Neural progenitor cell (in vitro differentiated cells): Measurements from ENCODE around the gene BTBD9. TPM values are rescaled to one million over a fixed set of nuclear protein-coding genes. Genes with fewer than 3 reads are reported as not detected.

Experiments used
- DNase-seq: peaks from one replicate; pipeline ENCODE4 v3.0.0-alpha.2; 2016; ENCODE audit warnings: low spot score
- H2AFZ ChIP-seq: fragments of 200-600 bp; sonication (generic); replicated peaks from 2 replicates; pipeline ENCODE4 v1.6.1; 2016; ENCODE audit warnings: antibody characterized with exemption
- H3F3A ChIP-seq: fragments of 200-600 bp; sonication (generic); 2 replicates; pipeline ENCODE4 v1.6.1; 2016; ENCODE audit warnings: antibody characterized with exemption, low read depth
- H3K27ac ChIP-seq: fragments of 200-600 bp; sonication (generic); 2 replicates; pipeline ENCODE4 v1.5.1; 2016; ENCODE audit warnings: mild to moderate bottlenecking
- H3K27me3 ChIP-seq: fragments of 200-600 bp; sonication (generic); 2 replicates; pipeline ENCODE4 v1.6.1; 2016; ENCODE audit warnings: mild to moderate bottlenecking, moderate library complexity
- H3K36me3 ChIP-seq: fragments of 200-600 bp; sonication (generic); 2 replicates; pipeline ENCODE4 v1.5.1; 2016
- H3K4me1 ChIP-seq: fragments of 200-600 bp; sonication (generic); 2 replicates; pipeline ENCODE4 v1.6.1; 2016; ENCODE audit warnings: mixed run types
- H3K4me2 ChIP-seq: fragments of 200-600 bp; sonication (generic); 2 replicates; pipeline ENCODE4 v1.6.1; 2016
- H3K4me3 ChIP-seq: fragments of 200-600 bp; sonication (generic); 2 replicates; pipeline ENCODE4 v1.5.1; 2016
- H3K79me2 ChIP-seq: fragments of 200-600 bp; sonication (generic); 2 replicates; pipeline ENCODE4 v1.6.1; 2016; ENCODE audit warnings: low read depth
- H3K9ac ChIP-seq: fragments of 200-600 bp; sonication (generic); 2 replicates; pipeline ENCODE4 v1.6.1; 2016
- H3K9me3 ChIP-seq: fragments of 200-600 bp; sonication (generic); 2 replicates; pipeline ENCODE4 v1.5.1; 2016; ENCODE audit warnings: low read depth
- H4K20me1 ChIP-seq: fragments of 200-600 bp; sonication (generic); 2 replicates; pipeline ENCODE4 v1.6.1; 2016; ENCODE audit warnings: low read depth
- H3K27ac Mint-ChIP-seq: 3 replicates; pipeline ENCODE4 v1.8.0; 2021; ENCODE audit warnings: mixed read lengths
- H3K27me3 Mint-ChIP-seq: 2 replicates; pipeline ENCODE4 v1.8.0; 2022; ENCODE audit warnings: low read depth, mild to moderate bottlenecking, inconsistent platforms, moderate library complexity, mixed read lengths; ENCODE audit not compliant: insufficient read depth
- H3K36me3 Mint-ChIP-seq: 3 replicates; pipeline ENCODE4 v1.8.0; 2021; ENCODE audit warnings: mixed read lengths
- H3K4me1 Mint-ChIP-seq: 3 replicates; pipeline ENCODE4 v1.8.0; 2021; ENCODE audit warnings: mixed read lengths
- H3K4me3 Mint-ChIP-seq: 3 replicates; pipeline ENCODE4 v1.8.0; 2021; ENCODE audit warnings: mild to moderate bottlenecking, moderate library complexity, mixed read lengths
- H3K9me3 Mint-ChIP-seq: 3 replicates; pipeline ENCODE4 v1.8.0; 2020; ENCODE audit warnings: mixed read lengths
- EZH2 ChIP-seq: fragments of 200-600 bp; sonication (generic); IDR thresholded peaks from 2 replicates; pipeline ENCODE4 v1.6.1; 2017; ENCODE audit warnings: antibody characterized with exemption, mild to moderate bottlenecking, moderate library complexity
- EZH2phosphoT487 ChIP-seq: fragments of 200-600 bp; sonication (generic); IDR thresholded peaks from 2 replicates; pipeline ENCODE4 v1.6.1; 2017; ENCODE audit warnings: antibody characterized with exemption
- total RNA-seq: library from RNA; depleted of rRNA; stranded (reverse); fragments of >200 nt; gene quantifications from 2 replicates; pipeline ENCODE4 v1.2.3, GENCODE V29; 2015; ENCODE audit warnings: low replicate concordance
- TF ChIP-seq, protein P1 (sequence below): fragments of 200-600 bp; sonication (generic); IDR thresholded peaks from 2 replicates; pipeline ENCODE4 v1.5.1; 2017; ENCODE audit warnings: antibody characterized with exemption, mild to moderate bottlenecking

The BTBD9 gene
- total RNA-seq, 1 donor from 2014 or later, result 16.9 TPM

DNA sequence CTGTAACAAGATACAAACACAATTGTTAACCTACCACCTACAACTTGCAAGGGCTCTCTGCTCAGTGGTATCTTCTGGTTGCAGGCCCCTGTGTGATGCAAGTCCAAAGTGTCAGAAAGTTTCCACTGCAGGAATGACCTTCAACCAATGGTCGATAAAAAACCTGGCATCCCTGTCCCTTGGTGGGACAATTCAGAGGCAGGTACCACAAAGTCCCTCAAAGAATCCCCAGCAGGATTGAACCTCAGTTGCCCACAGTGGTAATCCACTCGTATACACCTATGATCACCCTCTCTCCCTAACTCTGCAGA, 47.3 kb upstream of the BTBD9 start:
- H3K4me1 Mint-ChIP-seq, result peaks cover 12% of the 10 kb centered on the region
- TF ChIP-seq EZH2 (no peak), EZH2phosphoT487 (no peak)
- TF ChIP-seq, protein P1, sequence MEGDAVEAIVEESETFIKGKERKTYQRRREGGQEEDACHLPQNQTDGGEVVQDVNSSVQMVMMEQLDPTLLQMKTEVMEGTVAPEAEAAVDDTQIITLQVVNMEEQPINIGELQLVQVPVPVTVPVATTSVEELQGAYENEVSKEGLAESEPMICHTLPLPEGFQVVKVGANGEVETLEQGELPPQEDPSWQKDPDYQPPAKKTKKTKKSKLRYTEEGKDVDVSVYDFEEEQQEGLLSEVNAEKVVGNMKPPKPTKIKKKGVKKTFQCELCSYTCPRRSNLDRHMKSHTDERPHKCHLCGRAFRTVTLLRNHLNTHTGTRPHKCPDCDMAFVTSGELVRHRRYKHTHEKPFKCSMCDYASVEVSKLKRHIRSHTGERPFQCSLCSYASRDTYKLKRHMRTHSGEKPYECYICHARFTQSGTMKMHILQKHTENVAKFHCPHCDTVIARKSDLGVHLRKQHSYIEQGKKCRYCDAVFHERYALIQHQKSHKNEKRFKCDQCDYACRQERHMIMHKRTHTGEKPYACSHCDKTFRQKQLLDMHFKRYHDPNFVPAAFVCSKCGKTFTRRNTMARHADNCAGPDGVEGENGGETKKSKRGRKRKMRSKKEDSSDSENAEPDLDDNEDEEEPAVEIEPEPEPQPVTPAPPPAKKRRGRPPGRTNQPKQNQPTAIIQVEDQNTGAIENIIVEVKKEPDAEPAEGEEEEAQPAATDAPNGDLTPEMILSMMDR, result no peak
- Histone ChIP-seq H3K4me1 (peaks cover 9% of the 10 kb centered on the region), H3F3A (peaks cover 19% of the 10 kb centered on the region), H3K36me3 (peaks cover 23% of the 10 kb centered on the region), H3K4me2 (no peak overlapping the region), H3K79me2 (peaks cover 80% of the 10 kb centered on the region), H2AFZ (no peak overlapping the region), H4K20me1 (peaks cover 72% of the 10 kb centered on the region), H3K9ac (no peak overlapping the region), H3K27me3 (no peaks in the 10 kb centered on the region), H3K4me3 (no peak overlapping the region), H3K27ac (no peak overlapping the region), H3K9me3 (no peaks in the 10 kb centered on the region)
- DNase-seq, result no peak
- no peak overlapping the region for H3K4me3 Mint-ChIP-seq
- no peaks in the 10 kb centered on the region for H3K9me3 Mint-ChIP-seq
- peaks cover 30% of the 10 kb centered on the region for H3K36me3 Mint-ChIP-seq
- no peak overlapping the region for H3K27ac Mint-ChIP-seq
- H3K27me3 Mint-ChIP-seq, result peaks cover 2% of the 10 kb centered on the region

DNA sequence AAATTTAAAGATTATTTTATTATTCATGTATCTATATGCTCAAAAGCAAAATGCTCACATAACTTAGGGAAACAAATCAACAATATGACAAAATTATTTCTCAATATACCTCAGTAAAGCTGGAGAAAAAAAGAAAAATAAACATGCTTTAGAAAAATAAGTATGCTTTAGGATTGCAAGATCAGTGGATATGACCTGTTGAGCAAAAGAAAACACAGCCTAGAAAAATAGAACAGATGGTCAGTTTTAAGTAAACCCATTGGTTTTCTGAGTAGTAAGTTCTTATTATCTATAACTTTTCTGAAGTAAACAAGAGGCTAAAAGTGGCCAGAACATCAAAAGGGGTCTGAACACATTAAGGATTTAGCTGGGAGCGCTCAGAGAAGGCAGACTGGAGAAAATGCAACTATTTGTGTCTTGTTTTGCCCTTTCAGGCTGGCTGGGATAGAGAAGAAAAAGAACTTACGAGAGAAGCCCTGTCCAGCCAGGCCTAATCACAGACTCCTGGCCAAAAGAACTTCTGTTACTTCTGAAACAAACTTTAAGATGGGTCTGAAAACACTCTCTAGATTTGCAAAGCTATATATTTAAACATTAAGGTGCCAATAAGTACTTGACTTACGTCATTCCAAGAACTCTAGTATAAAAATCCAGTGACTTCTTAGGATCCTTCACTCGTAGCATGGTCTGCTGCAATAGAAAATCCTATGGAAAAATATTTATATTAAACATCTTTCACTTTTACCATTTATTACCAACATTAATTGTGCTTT, 46.7 kb upstream of the BTBD9 start:
- H3K27ac Mint-ChIP-seq, result no peak overlapping the region
- Histone ChIP-seq H3K4me3 (no peak overlapping the region), H3K36me3 (peaks cover 25% of the 10 kb centered on the region), H2AFZ (no peak overlapping the region), H3K9me3 (no peaks in the 10 kb centered on the region), H3K4me2 (no peak overlapping the region), H3F3A (peaks cover 19% of the 10 kb centered on the region), H3K9ac (no peak overlapping the region), H4K20me1 (peaks cover 72% of the 10 kb centered on the region), H3K27ac (no peak overlapping the region), H3K79me2 (peaks cover 75% of the 10 kb centered on the region), H3K4me1 (peaks cover 9% of the 10 kb centered on the region), H3K27me3 (no peaks in the 10 kb centered on the region)
- peaks cover 2% of the 10 kb centered on the region for H3K27me3 Mint-ChIP-seq
- TF ChIP-seq, protein P1, result no peak
- TF ChIP-seq EZH2, result no peak
- TF ChIP-seq EZH2phosphoT487, result no peak
- H3K9me3 Mint-ChIP-seq, result no peaks in the 10 kb centered on the region
- no peak for DNase-seq
- H3K4me3 Mint-ChIP-seq, result no peak overlapping the region
- H3K36me3 Mint-ChIP-seq, result peaks cover 31% of the 10 kb centered on the region
- peaks cover 12% of the 10 kb centered on the region for H3K4me1 Mint-ChIP-seq

DNA sequence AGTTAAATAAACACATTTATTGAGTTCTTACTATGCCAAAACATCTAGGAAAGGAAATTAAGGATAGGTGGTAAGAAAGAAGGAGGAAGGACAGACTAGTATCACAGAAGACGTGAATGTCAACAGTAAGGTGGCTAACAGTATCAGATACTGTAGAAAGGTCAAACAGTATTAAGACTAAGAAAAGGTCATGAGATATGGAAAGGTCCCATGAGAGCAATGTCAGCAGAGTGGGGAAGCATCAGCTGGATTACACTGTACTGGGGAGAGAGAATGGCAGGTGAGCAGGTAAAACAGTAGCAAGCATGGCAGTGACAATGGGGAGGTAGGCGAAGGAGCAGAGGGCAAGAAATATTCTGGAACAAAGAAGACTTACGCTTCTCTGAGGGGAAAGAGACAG, 45.2 kb upstream of the BTBD9 start:
- Histone ChIP-seq H3K9ac (no peak overlapping the region), H2AFZ (no peak overlapping the region), H3K36me3 (peaks cover 25% of the 10 kb centered on the region), H3F3A (peaks cover 19% of the 10 kb centered on the region), H3K4me1 (peaks cover 9% of the 10 kb centered on the region), H3K27me3 (no peaks in the 10 kb centered on the region), H4K20me1 (peaks cover 66% of the 10 kb centered on the region), H3K27ac (no peak overlapping the region), H3K79me2 (peaks cover 59% of the 10 kb centered on the region), H3K9me3 (no peaks in the 10 kb centered on the region), H3K4me2 (no peak overlapping the region), H3K4me3 (no peak overlapping the region)
- peaks cover 12% of the 10 kb centered on the region for H3K4me1 Mint-ChIP-seq
- peaks cover 24% of the 10 kb centered on the region for H3K36me3 Mint-ChIP-seq
- H3K27ac Mint-ChIP-seq, result no peak overlapping the region
- no peaks in the 10 kb centered on the region for H3K9me3 Mint-ChIP-seq
- no peak overlapping the region for H3K4me3 Mint-ChIP-seq
- DNase-seq, result no peak
- peaks cover 2% of the 10 kb centered on the region for H3K27me3 Mint-ChIP-seq
- no peak for TF ChIP-seq EZH2
- TF ChIP-seq, protein P1, result no peak
- no peak for TF ChIP-seq EZH2phosphoT487
